ENCODE data around the gene RPS21. TPM values are rescaled to one million over a fixed set of nuclear protein-coding genes. Genes with fewer than 3 reads are reported as not detected.

Gene RPS21
- total RNA-seq: 1,000 to 10,000 TPM in 3 of 4 donors, 100 to 1,000 TPM in 1; 585 to 2,728 (median 1,375) TPM

DNA sequence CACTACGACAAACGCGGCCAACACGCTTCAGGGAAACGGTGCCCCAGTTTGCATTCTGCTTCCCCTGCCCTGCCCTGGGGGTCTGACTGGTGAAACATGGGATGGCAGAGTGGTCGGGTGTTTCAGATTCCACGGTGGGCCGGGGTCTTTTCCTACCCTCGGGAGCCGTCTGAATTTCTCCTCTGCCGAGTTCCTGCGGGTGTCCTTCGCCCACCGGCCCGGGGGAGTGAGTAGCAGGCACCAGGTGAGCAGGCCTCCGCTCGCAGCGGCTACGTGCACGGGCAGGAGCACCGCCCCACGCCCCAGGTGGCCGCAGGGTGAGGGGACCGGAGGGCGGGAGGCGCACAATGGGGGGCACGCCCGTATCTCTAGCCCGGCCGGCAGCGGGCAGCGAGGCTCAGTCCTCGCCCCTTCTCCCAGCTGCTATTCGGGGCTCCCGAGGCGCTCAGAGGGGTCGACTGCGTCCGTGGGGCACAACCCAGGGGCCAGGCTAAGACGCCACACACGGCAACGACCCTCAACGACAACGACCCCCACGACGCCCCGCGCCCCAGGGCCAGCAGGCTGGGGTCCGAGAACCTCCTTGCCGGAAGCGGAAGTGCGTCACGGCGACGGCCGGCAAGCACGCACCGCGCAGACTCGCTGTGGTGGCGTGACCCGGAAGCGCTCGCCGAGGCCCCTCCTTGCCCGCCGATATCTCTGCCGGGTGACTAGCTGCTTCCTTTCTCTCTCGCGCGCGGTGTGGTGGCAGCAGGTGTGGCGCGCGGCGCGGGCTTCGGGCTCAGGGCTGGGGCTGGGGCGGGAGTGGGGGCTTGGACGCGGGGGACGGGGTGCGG is at the start of gene RPS21:
RPS21 (plus strand) TSS at position 721 of the 836 bp plus-strand sequence. CDS start 236 bp downstream, outside the sequence.
- Histone ChIP-seq H3K36me3 (peaks cover 0 to 3% (median 0%) of the 10 kb centered on the region in 4 donors), H3K27ac (peak within 1 kb of the TSS; percentile 91 to 97 (median 94)), H3K9me3 (no peaks in the 10 kb centered on the region), H3K27me3 (no peaks in the 10 kb centered on the region), H3K4me1 (peaks cover 22 to 24% (median 23%) of the 10 kb centered on the region in 4 donors), H3K4me3 (peak within 1 kb of the TSS; percentile 73 to 98 (median 84))
- in situ Hi-C loops (cut with MboI; ENCODE audit: low pct_ligation_motif_present in 1 of 4, low pct_unique_long_range_greater_than_20kb in 1 of 4, low sequenced_read_pairs in 3 of 4): loop anchor here in 2 of 4 donors (10.0 kb wide), 1 partner anchor 92 kb away; no protein-coding TSS in a partner anchor
- DNase-seq: peak; percentile 95
- 1% methylated on average over 59 of the region's 83 CpGs; no CpG with 5 or more reads in 1 of the 2 donors for WGBS, 2 donors (ENCODE audit: low coverage in 1 of 2)
- intact Hi-C loops (cut with DNase I; ENCODE audit: low total_unique reads): no loop called here
- TF ChIP-seq EP300 (IDR thresholded peaks at IDR 0.05; ENCODE audit: low read depth) (no peak), POLR2AphosphoS5 (IDR thresholded peaks at IDR 0.05) (peak; percentile 94 to 96 (median 94)), POLR2A (IDR thresholded peaks at IDR 0.05) (peak; percentile 81)
- TF ChIP-seq, protein P1, sequence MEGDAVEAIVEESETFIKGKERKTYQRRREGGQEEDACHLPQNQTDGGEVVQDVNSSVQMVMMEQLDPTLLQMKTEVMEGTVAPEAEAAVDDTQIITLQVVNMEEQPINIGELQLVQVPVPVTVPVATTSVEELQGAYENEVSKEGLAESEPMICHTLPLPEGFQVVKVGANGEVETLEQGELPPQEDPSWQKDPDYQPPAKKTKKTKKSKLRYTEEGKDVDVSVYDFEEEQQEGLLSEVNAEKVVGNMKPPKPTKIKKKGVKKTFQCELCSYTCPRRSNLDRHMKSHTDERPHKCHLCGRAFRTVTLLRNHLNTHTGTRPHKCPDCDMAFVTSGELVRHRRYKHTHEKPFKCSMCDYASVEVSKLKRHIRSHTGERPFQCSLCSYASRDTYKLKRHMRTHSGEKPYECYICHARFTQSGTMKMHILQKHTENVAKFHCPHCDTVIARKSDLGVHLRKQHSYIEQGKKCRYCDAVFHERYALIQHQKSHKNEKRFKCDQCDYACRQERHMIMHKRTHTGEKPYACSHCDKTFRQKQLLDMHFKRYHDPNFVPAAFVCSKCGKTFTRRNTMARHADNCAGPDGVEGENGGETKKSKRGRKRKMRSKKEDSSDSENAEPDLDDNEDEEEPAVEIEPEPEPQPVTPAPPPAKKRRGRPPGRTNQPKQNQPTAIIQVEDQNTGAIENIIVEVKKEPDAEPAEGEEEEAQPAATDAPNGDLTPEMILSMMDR (IDR thresholded peaks at IDR 0.05): peak in 1 of 5 experiments; percentile 18

DNA sequence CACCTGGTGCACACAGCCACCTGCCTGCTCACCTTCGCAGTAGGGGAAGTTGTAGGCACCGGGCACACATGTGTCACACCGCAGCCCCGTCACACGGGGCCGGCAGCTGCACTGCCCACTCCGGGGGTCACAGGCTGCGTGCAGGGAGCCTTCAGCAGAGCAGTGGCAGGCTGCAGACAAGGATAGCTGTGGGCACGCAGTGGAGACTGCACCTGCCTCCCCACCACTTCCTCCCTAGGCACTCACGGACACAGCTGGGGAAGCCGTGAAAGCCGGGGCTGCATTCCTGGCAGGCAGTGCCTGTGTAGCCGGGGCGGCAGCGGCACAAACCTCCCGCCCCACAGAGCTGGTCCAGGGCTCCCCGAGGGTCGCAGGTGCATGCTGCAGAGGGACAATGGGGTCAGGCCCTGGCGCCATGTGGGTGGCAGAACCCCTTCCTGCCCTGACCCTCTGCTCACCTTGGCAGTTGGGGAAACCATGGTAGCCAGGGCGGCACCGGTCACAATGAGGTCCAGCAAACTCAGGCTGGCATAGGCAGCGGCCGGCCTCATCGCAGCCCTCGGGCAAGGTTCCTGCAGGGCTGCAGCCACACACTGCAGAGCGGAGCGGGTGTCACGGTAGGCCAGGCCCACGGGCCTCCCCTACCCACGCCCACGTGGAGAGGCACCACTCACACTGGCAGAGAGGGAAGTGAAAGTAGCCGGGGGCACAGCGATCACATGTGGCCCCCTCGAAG is 49.2 kb upstream of the RPS21 start:
- in situ Hi-C loops (cut with MboI; ENCODE audit: low pct_ligation_motif_present in 1 of 4, low pct_unique_long_range_greater_than_20kb in 1 of 4, low sequenced_read_pairs in 3 of 4): no loop called here
- intact Hi-C loops (cut with DNase I; ENCODE audit: low total_unique reads): no loop called here
- Histone ChIP-seq H3K4me1 (no peaks in the 10 kb centered on the region), H3K4me3 (no peak overlapping the region), H3K9me3 (no peaks in the 10 kb centered on the region), H3K27ac (peak overlapping the region in 2 of 4 donors; percentile 18 to 58), H3K27me3 (no peaks in the 10 kb centered on the region), H3K36me3 (no peaks in the 10 kb centered on the region)
- DNase-seq: peak; percentile 59
- TF ChIP-seq POLR2AphosphoS5 (IDR thresholded peaks at IDR 0.05): peak in 2 of 3 donors; percentile 33 to 47
- TF ChIP-seq EP300 (IDR thresholded peaks at IDR 0.05; ENCODE audit: low read depth): no peak
- 78% methylated on average over 23 of the region's 34 CpGs; no CpG with 5 or more reads in 1 of the 2 donors for WGBS, 2 donors (ENCODE audit: low coverage in 1 of 2)

DNA sequence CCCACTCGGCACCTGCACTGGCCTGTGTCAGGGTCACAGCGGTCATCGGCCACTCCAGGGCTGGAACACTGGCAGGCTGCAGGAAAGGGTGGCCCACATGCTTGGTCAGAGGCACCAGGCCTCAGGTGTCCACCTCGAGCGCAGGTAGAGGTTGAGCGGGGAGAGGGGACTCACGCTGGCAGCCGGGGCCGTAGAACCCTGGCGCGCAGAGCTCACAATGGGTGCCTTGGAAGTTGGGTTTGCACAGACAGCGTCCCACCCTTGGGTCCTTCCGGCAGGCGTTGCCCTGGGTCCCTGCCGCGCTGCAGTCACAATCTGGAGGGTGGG is 48.6 kb upstream of the RPS21 start:
- in situ Hi-C loops (cut with MboI; ENCODE audit: low pct_ligation_motif_present in 1 of 4, low pct_unique_long_range_greater_than_20kb in 1 of 4, low sequenced_read_pairs in 3 of 4): no loop called here
- H3K4me1 ChIP-seq: no peaks in the 10 kb centered on the region
- intact Hi-C loops (cut with DNase I; ENCODE audit: low total_unique reads): no loop called here
- DNase-seq: no peak
- no peaks in the 10 kb centered on the region for H3K9me3 ChIP-seq
- H3K27ac ChIP-seq: peak overlapping the region in 2 of 4 donors; percentile 18 to 58
- 91% methylated on average over 16 of the region's 16 CpGs; no CpG with 5 or more reads in 1 of the 2 donors for WGBS, 2 donors (ENCODE audit: low coverage in 1 of 2)
- TF ChIP-seq POLR2AphosphoS5 (IDR thresholded peaks at IDR 0.05) (no peak), POLR2A (IDR thresholded peaks at IDR 0.05) (no peak), EP300 (IDR thresholded peaks at IDR 0.05; ENCODE audit: low read depth) (no peak)
- TF ChIP-seq, protein P1 (IDR thresholded peaks at IDR 0.05): no peak
- no peak overlapping the region for H3K4me3 ChIP-seq
- H3K27me3 ChIP-seq: no peaks in the 10 kb centered on the region
- no peaks in the 10 kb centered on the region for H3K36me3 ChIP-seq

DNA sequence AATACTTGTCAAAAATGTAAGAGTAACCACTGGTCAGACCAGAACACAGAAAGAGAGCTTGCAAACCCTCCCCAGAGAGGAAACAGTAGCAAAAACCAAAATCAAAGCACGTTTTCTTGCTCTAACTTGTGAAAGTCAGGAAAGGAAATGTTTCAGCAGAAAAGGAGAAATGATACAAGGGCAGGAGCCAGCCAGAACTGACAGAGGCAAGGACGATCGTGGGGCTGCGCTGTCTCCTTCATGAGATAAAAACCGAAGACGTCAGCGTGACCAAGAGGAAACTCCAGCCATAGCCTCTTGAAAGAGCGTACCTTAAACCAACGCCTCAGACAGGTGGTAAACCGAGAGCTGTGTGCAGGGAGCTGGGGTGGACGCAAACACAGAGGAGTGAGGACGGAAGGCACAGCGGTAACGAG is 47.2 kb upstream of the RPS21 start:
- DNase-seq: peak; percentile 61
- no peaks in the 10 kb centered on the region for H3K36me3 ChIP-seq
- no peaks in the 10 kb centered on the region for H3K27me3 ChIP-seq
- no peak overlapping the region for H3K4me3 ChIP-seq
- peak overlapping the region in 2 of 4 donors; percentile 19 to 42 for H3K27ac ChIP-seq
- H3K9me3 ChIP-seq: no peaks in the 10 kb centered on the region
- in situ Hi-C loops (cut with MboI; ENCODE audit: low pct_ligation_motif_present in 1 of 4, low pct_unique_long_range_greater_than_20kb in 1 of 4, low sequenced_read_pairs in 3 of 4) (no loop called here), intact Hi-C loops (cut with DNase I; ENCODE audit: low total_unique reads) (loop anchor here (5.0 kb wide), 1 partner anchor 38 kb away; no protein-coding TSS in a partner anchor)
- WGBS, 2 donors (ENCODE audit: low coverage in 1 of 2): 60 to 75% methylated on average over 11 to 14 of the region's 14 CpGs
- no peaks in the 10 kb centered on the region for H3K4me1 ChIP-seq
- TF ChIP-seq EP300 (IDR thresholded peaks at IDR 0.05; ENCODE audit: low read depth) (no peak), POLR2AphosphoS5 (IDR thresholded peaks at IDR 0.05) (peak in 1 of 3 donors; percentile 26)

Measured in transverse colon (tissue), 4 donors.